ENCODE measurements around the gene MTHFS.
A peak's percentile ranks its signal among the peaks of the same experiment; 100 is the strongest.

The MTHFS gene

GRCh38 chr15:79815468-79815867 is 81.3 kb downstream of the MTHFS start:
- no peak for DNase-seq (ENCODE audit: low spot score)

- DNase-seq (ENCODE audit: low spot score) = no peak
These were observed 84.3 kb downstream of the MTHFS start for GRCh38 chr15:79812541-79812940.

- DNase-seq (ENCODE audit: low spot score) = peak; percentile 41
These were observed 85.1 kb downstream of the MTHFS start for GRCh38 chr15:79811406-79812405.

- DNase-seq (ENCODE audit: low spot score) = no peak
These were observed 92.0 kb downstream of the MTHFS start for GRCh38 chr15:79804838-79805237.

- no peak for DNase-seq (ENCODE audit: low spot score)
These were observed 98.5 kb downstream of the MTHFS start for GRCh38 chr15:79798311-79798710.

All from AG08395 (cell line).